ENCODE data around the gene ANO6. TPM values are rescaled to one million over a fixed set of nuclear protein-coding genes. Genes with fewer than 3 reads are reported as not detected.

The ANO6 gene
- total and polyA plus RNA-seq, 4 donors: 18.6 to 52.3 (median 29.1) TPM

GRCh38 chr12:45377815-45378214 lies 161.9 kb downstream of the ANO6 start:
- Histone ChIP-seq H3K9me3 (ENCODE audit: control insufficient read depth in 4 of 4, low read length in 3 of 4) (no peaks in the 10 kb centered on the region), H3K27ac (ENCODE audit: low read depth in 1 of 2, low read length in 2 of 2) (no peak overlapping the region), H3K36me3 (ENCODE audit: control insufficient read depth in 4 of 4, insufficient read depth in 3 of 4, low read depth in 1 of 4, low read length in 3 of 4) (peaks cover 2 to 24% (median 5%) of the 10 kb centered on the region in 4 donors), H3K4me1 (ENCODE audit: control insufficient read depth in 4 of 4, insufficient read depth in 4 of 4, low read length in 3 of 4) (no peaks in the 10 kb centered on the region), H3K9ac (ENCODE audit: low read depth in 1 of 2, low read length in 2 of 2) (no peak overlapping the region), H3K27me3 (ENCODE audit: control insufficient read depth in 4 of 4, insufficient read depth in 4 of 4, low read length in 3 of 4) (no peaks in the 10 kb centered on the region), H3K4me3 (ENCODE audit: low read depth in 1 of 3, low read length in 3 of 3) (no peak overlapping the region)
- TF ChIP-seq YY1 (IDR thresholded peaks at IDR 0.05) (no peak), TAF1 (conservative IDR thresholded peaks at IDR 0.05) (no peak), HNF4G (IDR thresholded peaks at IDR 0.05) (no peak), CTCF (IDR thresholded peaks at IDR 0.05; ENCODE audit: low read depth, low read length, missing input control) (no peak)
- 87% methylated on average over 1 of the region's 1 CpG for WGBS
- DNase-seq (ENCODE audit: low spot score): no peak

- no peak for TF ChIP-seq FOXA2 (IDR thresholded peaks at IDR 0.05)
- no peak for TF ChIP-seq HNF4G (IDR thresholded peaks at IDR 0.05)
- TF ChIP-seq ZBTB33 (IDR thresholded peaks at IDR 0.05): no peak
- no peak for TF ChIP-seq FOXA1 (IDR thresholded peaks at IDR 0.05)
- no peak for TF ChIP-seq CTCF (IDR thresholded peaks at IDR 0.05; ENCODE audit: low read depth, low read length, missing input control)
- no peak for TF ChIP-seq SP1 (IDR thresholded peaks at IDR 0.05)
- no peak for TF ChIP-seq RXRA (IDR thresholded peaks at IDR 0.05)
- no peak for TF ChIP-seq JUND (IDR thresholded peaks at IDR 0.05)
- TF ChIP-seq TAF1 (conservative IDR thresholded peaks at IDR 0.05): no peak
- no peak for TF ChIP-seq ATF3 (IDR thresholded peaks at IDR 0.05)
- TF ChIP-seq MAX (IDR thresholded peaks at IDR 0.05): no peak
- no peak for TF ChIP-seq REST (IDR thresholded peaks at IDR 0.05)
- TF ChIP-seq GABPA (IDR thresholded peaks at IDR 0.05 in 1 of 2, conservative IDR thresholded peaks at IDR 0.05 in 1 of 2): no peak
- no peak for TF ChIP-seq NR2F2 (IDR thresholded peaks at IDR 0.05)
- TF ChIP-seq RAD21 (IDR thresholded peaks at IDR 0.05): no peak
- no peak for TF ChIP-seq YY1 (IDR thresholded peaks at IDR 0.05)
- no peak for TF ChIP-seq HNF4A (conservative IDR thresholded peaks at IDR 0.05)
- H3K27ac ChIP-seq (ENCODE audit: low read depth in 1 of 2, low read length in 2 of 2): no peak overlapping the region
- no peaks in the 10 kb centered on the region for H3K27me3 ChIP-seq (ENCODE audit: control insufficient read depth in 4 of 4, insufficient read depth in 4 of 4, low read length in 3 of 4)
- H3K9me3 ChIP-seq (ENCODE audit: control insufficient read depth in 4 of 4, low read length in 3 of 4): no peaks in the 10 kb centered on the region
- no peaks in the 10 kb centered on the region for H3K4me1 ChIP-seq (ENCODE audit: control insufficient read depth in 4 of 4, insufficient read depth in 4 of 4, low read length in 3 of 4)
- peaks cover 2 to 29% (median 12%) of the 10 kb centered on the region in 4 donors for H3K36me3 ChIP-seq (ENCODE audit: control insufficient read depth in 4 of 4, insufficient read depth in 3 of 4, low read depth in 1 of 4, low read length in 3 of 4)
- no peak overlapping the region for H3K9ac ChIP-seq (ENCODE audit: low read depth in 1 of 2, low read length in 2 of 2)
- no peak for DNase-seq (ENCODE audit: low spot score)
- 92% methylated on average over 5 of the region's 5 CpGs for WGBS
- H3K4me3 ChIP-seq (ENCODE audit: low read depth in 1 of 3, low read length in 3 of 3): no peak overlapping the region
Measured at GRCh38 chr12:45379261-45379660, 163.4 kb downstream of the ANO6 start.

Measured in liver (tissue), 9 donors.